Peyer's patch (tissue), 4 donors: Measurements from ENCODE around the gene PCDHB14. TPM values are rescaled to one million over a fixed set of nuclear protein-coding genes. Genes with fewer than 3 reads are reported as not detected.

ENCODE experiments used
- DNase-seq, 3 donors: peaks; one replicate each; pipeline ENCODE4 v3.0.0-alpha.2; 2017 to 2019
- H3K27ac ChIP-seq, 4 donors: fragments of 200-600 bp; sonication (generic); one replicate each; pipeline ENCODE4 v1.5.1; 2016 to 2019
- H3K27me3 ChIP-seq, 2 donors: fragments of 200-600 bp; sonication (generic); one replicate each; pipeline ENCODE4 v1.5.1; 2019
- H3K36me3 ChIP-seq, 3 donors: fragments of 200-600 bp; sonication (generic); one replicate each; pipeline ENCODE4 v1.5.1; 2016 to 2019
- H3K4me1 ChIP-seq, 4 donors: fragments of 200-600 bp; sonication (generic); one replicate each; pipeline ENCODE4 v1.5.1; 2016 to 2019
- H3K4me3 ChIP-seq, 4 donors: fragments of 200-600 bp; sonication (generic); 1 replicate in 3 of 4; 2 replicates in 1 of 4; pipeline ENCODE4 v1.5.1; 2016 to 2019; ENCODE audit warnings: mild to moderate bottlenecking in 1 of 4
- H3K9me3 ChIP-seq, 4 donors: fragments of 200-600 bp; sonication (generic); one replicate each; pipeline ENCODE4 v1.5.1; 2016 to 2019; ENCODE audit warnings: mild to moderate bottlenecking in 1 of 4
- POLR2A ChIP-seq, 2 donors: fragments of 450-650 bp; IDR thresholded peaks; one replicate each; pipeline ENCODE4 v1.5.1; 2017; ENCODE audit warnings: antibody characterized with exemption in 2 of 2, mild to moderate bottlenecking in 2 of 2, moderate library complexity in 2 of 2
- total RNA-seq, 4 donors: library from RNA; depleted of rRNA; stranded (reverse); fragments of >200 nt; gene quantifications; one replicate each; pipeline ENCODE4 v1.1.0, GENCODE V29; 2016
- TF ChIP-seq, protein P1 (sequence below), 6 experiments: fragments of 450-650 bp in 4 of 6; fragments of 200-600 bp in 2 of 6; sonication (generic) in 1 of 6; IDR thresholded peaks; one replicate each; pipeline ENCODE4 v1.5.1; 2017 to 2019; ENCODE audit warnings: antibody characterized with exemption in 6 of 6, mild to moderate bottlenecking in 3 of 6, moderate library complexity in 1 of 6

Gene PCDHB14
- total RNA-seq, 4 donors from 2014 or later: 0.19 to 1.1 (median 0.54) TPM; not detected in 1

DNA sequence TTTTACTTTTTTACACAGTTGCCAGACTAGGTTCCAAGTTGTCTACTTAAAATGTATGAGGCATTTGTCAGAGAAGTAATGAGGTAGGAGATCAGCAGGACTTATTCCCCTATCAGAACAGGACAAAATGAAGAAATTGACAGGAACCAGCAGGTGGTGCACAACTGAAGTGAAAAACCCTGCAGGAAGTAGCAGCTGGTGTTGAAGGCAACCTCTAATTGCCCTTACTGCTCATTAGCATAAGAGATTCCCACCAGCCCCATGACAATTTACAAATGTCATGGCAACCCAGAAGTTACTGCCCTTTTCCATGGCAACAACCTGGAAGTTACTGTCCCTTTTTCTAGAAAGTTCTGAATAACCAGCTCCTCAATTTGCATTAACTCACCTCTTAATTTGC lies 27.4 kb downstream of the PCDHB14 start:
- H3K4me1 ChIP-seq: no peaks in the 10 kb centered on the region
- DNase-seq: no peak
- H3K4me3 ChIP-seq: no peak overlapping the region
- H3K9me3 ChIP-seq: peaks cover 0 to 89% (median 19%) of the 10 kb centered on the region in 4 donors
- no peaks in the 10 kb centered on the region for H3K27me3 ChIP-seq
- H3K36me3 ChIP-seq: no peaks in the 10 kb centered on the region
- TF ChIP-seq, protein P1, sequence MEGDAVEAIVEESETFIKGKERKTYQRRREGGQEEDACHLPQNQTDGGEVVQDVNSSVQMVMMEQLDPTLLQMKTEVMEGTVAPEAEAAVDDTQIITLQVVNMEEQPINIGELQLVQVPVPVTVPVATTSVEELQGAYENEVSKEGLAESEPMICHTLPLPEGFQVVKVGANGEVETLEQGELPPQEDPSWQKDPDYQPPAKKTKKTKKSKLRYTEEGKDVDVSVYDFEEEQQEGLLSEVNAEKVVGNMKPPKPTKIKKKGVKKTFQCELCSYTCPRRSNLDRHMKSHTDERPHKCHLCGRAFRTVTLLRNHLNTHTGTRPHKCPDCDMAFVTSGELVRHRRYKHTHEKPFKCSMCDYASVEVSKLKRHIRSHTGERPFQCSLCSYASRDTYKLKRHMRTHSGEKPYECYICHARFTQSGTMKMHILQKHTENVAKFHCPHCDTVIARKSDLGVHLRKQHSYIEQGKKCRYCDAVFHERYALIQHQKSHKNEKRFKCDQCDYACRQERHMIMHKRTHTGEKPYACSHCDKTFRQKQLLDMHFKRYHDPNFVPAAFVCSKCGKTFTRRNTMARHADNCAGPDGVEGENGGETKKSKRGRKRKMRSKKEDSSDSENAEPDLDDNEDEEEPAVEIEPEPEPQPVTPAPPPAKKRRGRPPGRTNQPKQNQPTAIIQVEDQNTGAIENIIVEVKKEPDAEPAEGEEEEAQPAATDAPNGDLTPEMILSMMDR (IDR thresholded peaks at IDR 0.05): no peak
- no peak for TF ChIP-seq POLR2A (IDR thresholded peaks at IDR 0.05)
- H3K27ac ChIP-seq: no peak overlapping the region

GRCh38 chr5:141258464-141258863 lies 35.3 kb downstream of the PCDHB14 start:
- no peaks in the 10 kb centered on the region for H3K4me1 ChIP-seq
- no peak for TF ChIP-seq POLR2A (IDR thresholded peaks at IDR 0.05)
- TF ChIP-seq, protein P1 (IDR thresholded peaks at IDR 0.05): no peak
- H3K27ac ChIP-seq: no peak overlapping the region
- H3K4me3 ChIP-seq: no peak overlapping the region
- DNase-seq: no peak
- H3K9me3 ChIP-seq: peaks cover 0 to 94% (median 33%) of the 10 kb centered on the region in 4 donors
- no peaks in the 10 kb centered on the region for H3K27me3 ChIP-seq
- H3K36me3 ChIP-seq: no peaks in the 10 kb centered on the region

DNA sequence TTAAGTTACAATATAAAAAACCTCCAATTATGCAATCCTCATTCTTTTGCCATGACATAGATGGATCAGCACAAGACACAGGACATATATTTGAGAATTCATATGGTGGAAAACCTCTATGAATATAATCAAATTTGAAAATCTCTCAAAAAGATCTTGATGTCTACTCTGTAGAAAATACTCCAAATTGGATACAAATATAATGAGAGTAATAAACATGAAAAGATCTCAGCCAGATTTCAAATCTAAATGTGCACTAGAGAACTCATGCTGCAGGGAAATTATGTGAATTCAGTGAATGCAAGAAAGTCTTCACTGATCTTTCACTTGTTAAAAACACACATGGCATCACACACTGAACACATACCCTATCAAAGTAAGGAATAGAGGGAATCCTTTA lies 35.8 kb downstream of the PCDHB14 start:
- Histone ChIP-seq H3K4me1 (no peaks in the 10 kb centered on the region), H3K9me3 (peaks cover 0 to 95% (median 33%) of the 10 kb centered on the region in 4 donors), H3K36me3 (no peaks in the 10 kb centered on the region), H3K4me3 (no peak overlapping the region), H3K27me3 (no peaks in the 10 kb centered on the region), H3K27ac (no peak overlapping the region)
- TF ChIP-seq POLR2A (IDR thresholded peaks at IDR 0.05): no peak
- TF ChIP-seq, protein P1 (IDR thresholded peaks at IDR 0.05): no peak
- no peak for DNase-seq

DNA sequence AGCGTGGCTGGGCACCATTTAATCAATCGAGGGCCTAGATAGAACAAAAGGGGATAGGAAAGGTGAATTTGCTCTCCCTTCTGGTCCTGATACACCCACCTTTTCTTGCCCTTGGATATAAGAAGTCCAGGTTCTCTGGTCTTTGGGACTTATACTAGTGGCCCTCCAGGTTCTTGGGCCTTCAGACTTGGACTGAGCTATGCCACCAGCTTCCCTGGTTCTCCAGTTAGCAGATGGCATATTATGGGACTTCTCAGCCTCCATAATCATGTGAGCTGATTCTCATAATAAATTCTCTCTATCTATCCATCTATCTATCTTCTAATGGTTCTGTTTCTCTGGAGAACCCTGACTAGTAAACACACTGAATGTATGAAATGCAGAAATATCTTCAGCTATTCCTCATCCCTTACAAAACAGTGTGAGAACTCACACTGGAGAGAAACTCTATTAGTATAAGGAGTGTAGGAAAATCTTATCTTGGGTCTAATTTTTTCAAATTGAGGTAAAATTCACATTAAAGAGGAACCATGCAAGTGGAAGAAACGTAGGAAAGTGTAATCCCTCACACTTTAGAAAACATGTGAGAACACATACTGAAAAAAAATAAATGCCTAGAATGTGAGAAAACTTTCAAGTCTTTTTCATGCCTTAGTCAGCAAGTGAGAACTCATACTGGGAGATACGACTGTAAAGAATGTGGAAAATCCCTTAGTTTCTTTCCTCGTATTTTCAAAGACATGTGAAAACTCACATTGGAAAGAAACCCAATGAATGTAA lies 37.5 kb downstream of the PCDHB14 start:
- no peak for DNase-seq
- Histone ChIP-seq H3K4me3 (no peak overlapping the region), H3K4me1 (no peaks in the 10 kb centered on the region), H3K36me3 (no peaks in the 10 kb centered on the region), H3K27me3 (no peaks in the 10 kb centered on the region), H3K9me3 (peaks cover 0 to 100% (median 34%) of the 10 kb centered on the region in 4 donors), H3K27ac (no peak overlapping the region)
- TF ChIP-seq POLR2A (IDR thresholded peaks at IDR 0.05): no peak
- TF ChIP-seq, protein P1 (IDR thresholded peaks at IDR 0.05): no peak

DNA sequence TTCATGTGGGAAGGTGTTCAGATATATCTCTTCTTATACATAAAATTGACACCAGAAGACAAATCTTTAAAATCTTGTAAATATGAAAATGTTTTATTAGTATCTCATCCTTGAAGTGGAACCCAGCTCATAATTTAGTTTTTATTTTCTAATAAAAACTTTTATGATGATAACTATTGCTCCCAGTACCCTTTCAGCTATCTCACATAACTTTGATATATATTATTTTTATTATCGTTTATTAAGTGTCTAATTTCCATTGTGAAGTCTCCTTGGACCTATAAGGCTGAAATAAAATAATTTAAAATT lies 38.0 kb downstream of the PCDHB14 start:
- Histone ChIP-seq H3K4me3 (no peak overlapping the region), H3K9me3 (peaks cover 0 to 100% (median 34%) of the 10 kb centered on the region in 4 donors), H3K27me3 (no peaks in the 10 kb centered on the region), H3K27ac (no peak overlapping the region), H3K4me1 (no peaks in the 10 kb centered on the region), H3K36me3 (no peaks in the 10 kb centered on the region)
- no peak for TF ChIP-seq POLR2A (IDR thresholded peaks at IDR 0.05)
- TF ChIP-seq, protein P1 (IDR thresholded peaks at IDR 0.05): no peak
- no peak for DNase-seq
